GM21717 (cell line): ENCODE measurements around the gene SELENOT.

ENCODE experiments used
- ATAC-seq: cut with Tn5 transposase; IDR thresholded peaks from one replicate; pipeline ENCODE4 v1.9.1; 2021; ENCODE audit warnings: mild to moderate bottlenecking, moderate library complexity; ENCODE audit not compliant: unreplicated experiment

The SELENOT gene

DNA sequence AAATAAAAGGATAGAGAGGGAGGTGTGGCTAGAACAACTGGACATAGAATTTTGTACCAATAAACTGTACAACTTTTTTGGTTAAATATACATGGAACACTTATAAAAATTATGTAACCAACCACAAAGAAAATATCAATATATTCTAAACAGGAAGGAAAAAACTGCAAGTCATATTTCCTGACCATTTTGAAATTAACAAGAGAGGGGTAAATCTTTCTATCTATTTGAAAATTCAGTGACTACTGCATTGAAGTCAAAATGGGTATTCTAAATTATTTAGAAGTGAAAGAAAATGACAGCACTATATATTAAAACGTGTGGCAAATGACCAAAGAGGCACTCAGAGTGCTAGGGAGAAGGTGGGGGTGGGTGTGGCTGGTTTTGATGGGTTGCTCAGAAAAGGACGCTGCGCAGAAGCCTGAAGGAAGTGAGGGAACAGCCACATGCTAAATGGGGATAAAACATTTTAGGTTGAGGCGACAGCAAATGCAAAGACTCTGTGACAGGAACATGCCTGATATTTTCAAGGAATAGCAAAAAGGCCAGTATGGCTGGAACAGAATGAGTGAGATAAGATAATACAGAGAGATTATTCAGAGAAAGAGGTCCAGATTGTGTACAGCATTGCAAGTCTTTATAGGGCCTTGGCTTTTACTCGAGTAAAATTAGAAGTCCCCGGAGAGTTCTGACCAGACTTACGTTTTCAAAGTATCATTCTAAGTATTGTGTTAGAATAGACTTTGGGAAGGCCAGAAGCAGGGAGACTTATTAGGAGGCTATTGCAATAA is 59.5 kb downstream of the SELENOT start:
- ATAC-seq: no peak

DNA sequence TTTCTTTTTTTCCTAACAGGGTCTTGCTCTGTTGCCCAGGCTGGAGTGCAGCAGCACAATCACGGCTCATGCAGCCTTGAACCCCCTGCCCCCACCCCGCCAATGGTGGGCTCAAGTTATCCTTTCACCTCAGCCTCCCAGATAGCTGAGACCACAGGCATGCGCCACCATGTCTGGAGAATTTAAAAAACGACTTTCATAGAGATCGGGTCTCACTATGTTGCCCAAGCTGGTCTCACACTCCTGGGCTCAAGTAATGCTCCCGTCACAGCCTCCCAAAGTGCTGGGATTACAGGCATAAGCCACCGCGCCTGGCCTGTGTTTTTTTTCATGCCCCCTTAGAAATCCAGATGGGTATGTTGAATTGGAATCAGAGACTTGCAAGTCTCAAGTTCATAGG is 60.3 kb downstream of the SELENOT start:
- ATAC-seq: no peak

DNA sequence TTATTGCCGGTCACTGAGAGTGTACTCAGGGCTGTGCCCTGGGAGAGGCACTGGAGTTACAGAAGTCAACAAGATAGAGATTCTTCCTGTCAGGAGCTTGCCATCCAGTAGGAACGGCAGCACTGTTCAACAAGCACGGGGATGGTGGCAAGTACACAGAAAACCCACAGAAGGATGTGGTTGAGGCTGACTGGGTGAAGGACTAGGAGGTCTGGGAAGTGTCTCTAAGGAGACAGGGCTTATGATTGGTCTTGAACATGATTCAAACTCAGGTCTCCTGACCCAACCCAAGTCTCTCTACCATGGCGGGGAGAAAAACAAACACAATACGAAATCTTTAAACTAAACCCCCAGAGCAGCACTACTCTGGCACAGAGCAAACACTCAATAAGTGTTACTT is 63.0 kb downstream of the SELENOT start:
- ATAC-seq: no peak

DNA sequence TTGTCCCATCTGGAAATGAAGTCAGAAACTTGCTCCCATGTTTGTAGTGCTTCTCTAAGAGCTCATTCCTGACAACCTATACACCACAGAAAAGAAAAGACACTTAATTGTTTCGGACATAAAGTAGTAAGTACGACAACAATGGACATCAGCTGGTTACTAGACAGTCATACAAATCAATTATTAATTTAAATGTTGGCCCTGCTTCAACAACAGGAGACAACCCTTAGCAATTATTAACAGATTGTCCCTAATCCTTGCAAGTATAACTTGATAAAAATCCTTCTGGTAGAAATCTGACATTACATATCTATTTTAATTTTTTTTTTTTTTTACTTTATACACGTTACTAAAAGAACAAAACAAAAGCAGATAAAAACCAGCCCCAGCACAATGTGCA is 70.8 kb downstream of the SELENOT start:
- no peak for ATAC-seq

DNA sequence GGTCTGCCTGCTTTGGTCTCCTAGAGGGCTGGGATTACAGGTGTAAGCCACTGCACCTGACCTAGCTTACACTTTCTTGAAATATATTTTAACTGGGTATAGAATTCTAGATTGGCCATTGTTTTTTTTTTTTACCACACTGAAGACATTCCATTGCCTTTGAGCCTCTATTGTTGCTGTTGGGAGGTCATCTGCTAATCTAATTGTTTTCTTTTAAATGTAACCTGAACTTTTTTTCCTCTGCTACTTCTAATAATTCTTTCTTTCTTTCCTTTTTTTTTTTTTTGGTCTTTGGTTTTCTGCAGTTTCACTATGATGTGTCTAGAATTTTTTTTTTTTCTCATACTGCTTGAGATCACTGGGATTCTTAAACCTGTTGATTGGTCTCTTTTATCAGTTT is 72.5 kb downstream of the SELENOT start:
- no peak for ATAC-seq
